D721Med (cell line): ENCODE measurements around the gene RTP3.

Experiments
- DNase-seq: peaks from one replicate; pipeline ENCODE4 v3.0.0; 2011; ENCODE audit warnings: low spot score; ENCODE audit not compliant: insufficient read length
- FAIRE-seq: peaks from 2 replicates; lab custom pipeline; 2011; peaks lifted over from hg19 to GRCh38; lab: Jason Lieb, UNC
- CTCF ChIP-seq: IDR thresholded peaks from 2 replicates; pipeline ENCODE4 v1.5.1; 2012; ENCODE audit warnings: mild to moderate bottlenecking, control low read depth; ENCODE audit not compliant: insufficient read depth; ENCODE audit errors: missing control alignments

Gene RTP3

GRCh38 chr3:46463868-46464241 is 33.9 kb upstream of the RTP3 start:
- DNase-seq, result no peak
- TF ChIP-seq CTCF, result no peak
- no peak for FAIRE-seq

GRCh38 chr3:46464326-46465195 is 33.2 kb upstream of the RTP3 start, which contains the start of gene LTF:
LTF (minus strand) TSS chr3:46464905; CDS start chr3:46464867, 38 bp downstream.
- TF ChIP-seq CTCF, result no peak
- no peak for DNase-seq
- FAIRE-seq, result no peak

DNA sequence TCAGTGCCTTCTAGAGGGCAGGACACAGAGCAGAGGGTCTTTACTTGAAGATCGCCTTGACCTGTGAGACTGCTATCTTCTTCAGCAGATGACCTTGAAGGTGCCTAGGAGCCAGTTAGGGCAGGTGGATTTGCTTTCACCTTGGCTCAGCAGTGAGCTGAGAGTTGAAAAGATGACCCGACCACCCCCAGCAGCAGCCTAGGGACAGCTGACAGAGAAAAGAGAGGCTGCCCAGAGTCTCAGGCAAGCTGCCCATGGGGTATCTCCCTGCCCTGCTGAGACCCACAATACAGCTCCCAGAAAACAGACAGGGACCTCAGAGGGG is 32.6 kb upstream of the RTP3 start:
- DNase-seq (no peak), FAIRE-seq (no peak)
- no peak for TF ChIP-seq CTCF

DNA sequence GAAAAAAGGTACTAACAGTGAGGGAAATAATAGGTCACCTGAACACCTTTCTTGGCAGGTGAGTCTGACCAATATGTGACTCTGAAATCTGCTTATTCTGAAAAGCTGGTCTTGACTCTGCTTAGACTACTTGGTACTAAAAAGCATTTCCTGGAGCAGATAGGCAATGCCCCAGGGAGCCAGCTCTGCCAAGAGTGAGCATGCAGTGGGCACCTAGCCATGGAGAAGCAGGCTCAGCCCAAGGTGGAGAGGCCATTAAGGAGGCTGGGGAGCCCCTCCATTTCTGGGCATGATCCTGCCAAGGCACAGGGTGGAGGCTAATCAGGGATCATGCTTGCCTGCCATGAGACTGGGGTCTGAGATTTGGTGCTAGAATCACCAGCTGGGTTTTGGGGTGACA is 31.5 kb upstream of the RTP3 start:
- DNase-seq (no peak), FAIRE-seq (no peak)
- no peak for TF ChIP-seq CTCF

GRCh38 chr3:46466871-46467403 is 30.8 kb upstream of the RTP3 start:
- no peak for TF ChIP-seq CTCF
- DNase-seq, result no peak
- FAIRE-seq, result no peak

DNA sequence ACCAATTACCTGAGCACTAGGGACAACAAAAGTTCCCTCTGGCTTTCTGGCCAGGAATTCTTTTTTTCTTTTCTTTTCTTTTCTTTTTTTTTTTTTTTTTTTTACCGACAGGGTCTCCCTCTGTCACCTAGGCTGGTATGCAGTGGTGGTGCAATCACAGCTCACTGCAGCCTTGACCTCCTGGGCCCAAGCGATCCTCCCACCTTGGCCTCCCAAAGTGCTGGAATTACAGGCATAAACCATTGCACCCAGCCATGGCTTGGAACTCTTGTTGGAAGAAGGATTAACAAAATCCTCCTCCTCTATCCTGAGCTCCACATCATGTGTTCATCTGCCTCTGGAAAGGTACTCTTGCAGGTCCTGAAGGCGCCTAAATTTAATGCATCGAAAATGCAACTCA is 30.2 kb upstream of the RTP3 start:
- FAIRE-seq (no peak), DNase-seq (no peak)
- TF ChIP-seq CTCF, result no peak

- FAIRE-seq (no peak), DNase-seq (no peak)
- no peak for TF ChIP-seq CTCF
Observed at GRCh38 chr3:46468753-46469600, 28.8 kb upstream of the RTP3 start.
